ENCODE results near the gene VGLL4. TPM values are rescaled to one million over a fixed set of nuclear protein-coding genes. Genes with fewer than 3 reads are reported as not detected.

VGLL4 gene
- total RNA-seq, 1 donor from 2014 or later: 82.6 TPM

DNA sequence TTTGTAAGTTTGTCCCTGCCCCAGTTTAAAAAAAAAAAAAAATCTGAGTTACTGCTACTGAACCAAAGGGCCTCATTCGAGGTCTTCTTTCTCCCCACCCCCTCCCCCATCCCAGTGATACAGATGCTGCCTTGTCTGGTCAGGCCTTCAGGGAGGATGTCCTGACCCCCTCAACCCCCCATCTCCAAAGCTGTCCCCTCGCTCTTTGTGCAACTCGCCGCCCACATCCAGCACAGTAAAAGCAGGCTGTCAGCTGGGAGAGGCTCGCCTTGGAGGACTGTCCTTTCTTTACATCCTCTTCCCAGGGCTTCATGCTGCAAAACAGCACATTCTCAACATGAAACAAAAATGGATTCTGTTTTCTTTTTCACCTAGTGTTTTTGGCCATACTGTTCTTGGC is 133.4 kb downstream of the VGLL4 start:
- H3K27ac Mint-ChIP-seq: peak overlapping the region; percentile 92
- Histone ChIP-seq H3K79me2 (ENCODE audit: low read depth) (no peaks in the 10 kb centered on the region), H3K27me3 (no peaks in the 10 kb centered on the region), H4K20me1 (ENCODE audit: low read depth) (no peaks in the 10 kb centered on the region), H3K36me3 (no peaks in the 10 kb centered on the region), H2AFZ (replicated peaks) (no peak overlapping the region), H3K27ac (no peak overlapping the region), H3K9me3 (ENCODE audit: low read depth) (no peaks in the 10 kb centered on the region), H3K4me1 (peaks cover 24% of the 10 kb centered on the region), H3K9ac (no peak overlapping the region), H3K4me2 (peak overlapping the region; percentile 51), H3K4me3 (no peak overlapping the region), H3F3A (ENCODE audit: low read depth) (peaks cover 6% of the 10 kb centered on the region)
- peak; percentile 24 for DNase-seq (ENCODE audit: low spot score)
- peak overlapping the region; percentile 65 for H3K4me3 Mint-ChIP-seq
- TF ChIP-seq EZH2phosphoT487 (IDR thresholded peaks at IDR 0.05) (no peak), EZH2 (IDR thresholded peaks at IDR 0.05) (no peak)
- TF ChIP-seq, protein P1, sequence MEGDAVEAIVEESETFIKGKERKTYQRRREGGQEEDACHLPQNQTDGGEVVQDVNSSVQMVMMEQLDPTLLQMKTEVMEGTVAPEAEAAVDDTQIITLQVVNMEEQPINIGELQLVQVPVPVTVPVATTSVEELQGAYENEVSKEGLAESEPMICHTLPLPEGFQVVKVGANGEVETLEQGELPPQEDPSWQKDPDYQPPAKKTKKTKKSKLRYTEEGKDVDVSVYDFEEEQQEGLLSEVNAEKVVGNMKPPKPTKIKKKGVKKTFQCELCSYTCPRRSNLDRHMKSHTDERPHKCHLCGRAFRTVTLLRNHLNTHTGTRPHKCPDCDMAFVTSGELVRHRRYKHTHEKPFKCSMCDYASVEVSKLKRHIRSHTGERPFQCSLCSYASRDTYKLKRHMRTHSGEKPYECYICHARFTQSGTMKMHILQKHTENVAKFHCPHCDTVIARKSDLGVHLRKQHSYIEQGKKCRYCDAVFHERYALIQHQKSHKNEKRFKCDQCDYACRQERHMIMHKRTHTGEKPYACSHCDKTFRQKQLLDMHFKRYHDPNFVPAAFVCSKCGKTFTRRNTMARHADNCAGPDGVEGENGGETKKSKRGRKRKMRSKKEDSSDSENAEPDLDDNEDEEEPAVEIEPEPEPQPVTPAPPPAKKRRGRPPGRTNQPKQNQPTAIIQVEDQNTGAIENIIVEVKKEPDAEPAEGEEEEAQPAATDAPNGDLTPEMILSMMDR (IDR thresholded peaks at IDR 0.05): no peak
- H3K9me3 Mint-ChIP-seq: peaks cover 5% of the 10 kb centered on the region
- peaks cover 6% of the 10 kb centered on the region for H3K27me3 Mint-ChIP-seq (ENCODE audit: insufficient read depth, low read depth)
- H3K36me3 Mint-ChIP-seq: no peaks in the 10 kb centered on the region
- H3K4me1 Mint-ChIP-seq: peaks cover 55% of the 10 kb centered on the region

GRCh38 chr3:11510001-11510340 is 133.7 kb downstream of the VGLL4 start:
- H3K9ac ChIP-seq: no peak overlapping the region
- Mint-ChIP-seq H3K27me3 (ENCODE audit: insufficient read depth, low read depth) (peaks cover 6% of the 10 kb centered on the region), H3K27ac (peak overlapping the region; percentile 92), H3K36me3 (no peaks in the 10 kb centered on the region), H3K4me1 (peaks cover 52% of the 10 kb centered on the region), H3K4me3 (peak overlapping the region; percentile 65), H3K9me3 (peaks cover 5% of the 10 kb centered on the region)
- DNase-seq (ENCODE audit: low spot score): peak; percentile 30
- no peaks in the 10 kb centered on the region for H3K27me3 ChIP-seq
- no peaks in the 10 kb centered on the region for H4K20me1 ChIP-seq (ENCODE audit: low read depth)
- H3F3A ChIP-seq (ENCODE audit: low read depth): peaks cover 6% of the 10 kb centered on the region
- H2AFZ ChIP-seq (replicated peaks): no peak overlapping the region
- H3K36me3 ChIP-seq: no peaks in the 10 kb centered on the region
- H3K9me3 ChIP-seq (ENCODE audit: low read depth): no peaks in the 10 kb centered on the region
- TF ChIP-seq EZH2 (IDR thresholded peaks at IDR 0.05): no peak
- no peak for TF ChIP-seq EZH2phosphoT487 (IDR thresholded peaks at IDR 0.05)
- TF ChIP-seq, protein P1 (IDR thresholded peaks at IDR 0.05): no peak
- H3K27ac ChIP-seq: no peak overlapping the region
- H3K79me2 ChIP-seq (ENCODE audit: low read depth): no peaks in the 10 kb centered on the region
- H3K4me2 ChIP-seq: peak overlapping the region; percentile 51
- peaks cover 24% of the 10 kb centered on the region for H3K4me1 ChIP-seq
- H3K4me3 ChIP-seq: no peak overlapping the region

GRCh38 chr3:11509173-11510000 is 134.3 kb downstream of the VGLL4 start:
- Histone ChIP-seq H3K4me1 (peaks cover 24% of the 10 kb centered on the region), H3K27me3 (no peaks in the 10 kb centered on the region), H3K9ac (no peak overlapping the region), H3K4me2 (peak overlapping the region; percentile 51), H3K27ac (peak overlapping the region; percentile 35), H3K36me3 (no peaks in the 10 kb centered on the region), H3K79me2 (ENCODE audit: low read depth) (no peaks in the 10 kb centered on the region), H3K4me3 (no peak overlapping the region), H3K9me3 (ENCODE audit: low read depth) (no peaks in the 10 kb centered on the region), H4K20me1 (ENCODE audit: low read depth) (no peaks in the 10 kb centered on the region), H2AFZ (replicated peaks) (peak overlapping the region; percentile 88), H3F3A (ENCODE audit: low read depth) (peaks cover 6% of the 10 kb centered on the region)
- Mint-ChIP-seq H3K36me3 (no peaks in the 10 kb centered on the region), H3K4me1 (peaks cover 49% of the 10 kb centered on the region), H3K27me3 (ENCODE audit: insufficient read depth, low read depth) (peaks cover 6% of the 10 kb centered on the region), H3K27ac (peak overlapping the region; percentile 92), H3K9me3 (peaks cover 5% of the 10 kb centered on the region), H3K4me3 (peak overlapping the region; percentile 65)
- peak; percentile 60 for DNase-seq (ENCODE audit: low spot score)
- TF ChIP-seq, protein P1 (IDR thresholded peaks at IDR 0.05): no peak
- TF ChIP-seq EZH2phosphoT487 (IDR thresholded peaks at IDR 0.05): no peak
- no peak for TF ChIP-seq EZH2 (IDR thresholded peaks at IDR 0.05)

Measured in neural progenitor cell (in vitro differentiated cells).